Panc1 (cell line): ENCODE measurements around the gene CORO2A. TPM values are rescaled to one million over a fixed set of nuclear protein-coding genes. Genes with fewer than 3 reads are reported as not detected.

Experiments
- ATAC-seq: fragments of 200-7000 bp; cut with Tn5 transposase; 2 replicates; pipeline ENCODE4 v1.9.1; 2020; ENCODE audit warnings: mild to moderate bottlenecking, moderate library complexity
- BruUV-seq: library from RNA; stranded (reverse); fragments of 400-500 nt; replicated peaks from 2 replicates; lab custom pipeline; 2021; lab: Mats Ljungman, UMichigan
- CTCF ChIA-PET: fragments of 300-600 bp; sonication (Branson Sonifier 250); formaldehyde crosslinking; loops from one replicate; lab custom pipeline; 2022; ENCODE audit warnings: antibody characterized with exemption; lab: Charles Lee
- POLR2A ChIA-PET: fragments of 300-600 bp; sonication (Branson Sonifier 250); formaldehyde crosslinking; loops from one replicate; lab custom pipeline; 2022; ENCODE audit warnings: antibody characterized with exemption; lab: Charles Lee
- DNase-seq: peaks from one replicate; pipeline ENCODE4 v3.0.0-alpha.2; 2010; ENCODE audit warnings: low read depth, low spot score
- H3K27ac ChIP-seq: 2 replicates; pipeline ENCODE4 v1.5.1; 2011; ENCODE audit warnings: mild to moderate bottlenecking, low read length, inconsistent platforms
- H3K27me3 ChIP-seq: fragments of 200-500 bp; sonication (Bioruptor generic); 2 replicates; pipeline ENCODE4 v1.6.0; 2014; ENCODE audit warnings: low read length, inconsistent platforms; ENCODE audit not compliant: control insufficient read depth, insufficient read depth
- H3K36me3 ChIP-seq: fragments of 200-500 bp; sonication (Bioruptor generic); 2 replicates; pipeline ENCODE4 v1.5.1; 2014; ENCODE audit warnings: inconsistent platforms, mild to moderate bottlenecking, low read length, moderate library complexity; ENCODE audit not compliant: control insufficient read depth, insufficient read depth
- H3K4me1 ChIP-seq: 2 replicates; pipeline ENCODE4 v1.5.1; 2011; ENCODE audit warnings: inconsistent platforms, mild to moderate bottlenecking, low read length, moderate library complexity; ENCODE audit not compliant: control insufficient read depth, insufficient read depth
- H3K4me3 ChIP-seq, 2 experiments: 2 replicates each; pipeline ENCODE4 v1.5.1; 2011 to 2012; ENCODE audit warnings: low read depth in 2 of 2, low read length in 2 of 2, mild to moderate bottlenecking in 2 of 2, inconsistent platforms in 1 of 2, moderate library complexity in 1 of 2
- H3K9me3 ChIP-seq: fragments of 200-500 bp; sonication (Bioruptor generic); 2 replicates; pipeline ENCODE4 v1.5.1; 2014; ENCODE audit warnings: low read depth, mild to moderate bottlenecking, inconsistent platforms, low read length, moderate library complexity; ENCODE audit not compliant: control insufficient read depth, insufficient read depth
- CTCF ChIP-seq: fragments of 450-650 bp; IDR thresholded peaks from 2 replicates; pipeline ENCODE4 v1.5.1; 2017; ENCODE audit warnings: mild to moderate bottlenecking
- POLR2AphosphoS5 ChIP-seq: IDR thresholded peaks from 2 replicates; pipeline ENCODE4 v1.6.1; 2012; ENCODE audit warnings: mild to moderate bottlenecking, low read depth, low read length, moderate library complexity
- REST ChIP-seq, 2 experiments: IDR thresholded peaks; 2 replicates each; pipeline ENCODE4 v1.6.1; 2011 to 2012; ENCODE audit warnings: low read depth in 2 of 2, control low read depth in 1 of 2, low read length in 1 of 2, mild to moderate bottlenecking in 1 of 2, moderate library complexity in 1 of 2; ENCODE audit not compliant: insufficient read depth in 1 of 2
- SIN3A ChIP-seq: IDR thresholded peaks from 2 replicates; pipeline ENCODE4 v1.6.1; 2012; ENCODE audit warnings: low read depth, mild to moderate bottlenecking, low read length, moderate library complexity, borderline replicate concordance; ENCODE audit not compliant: insufficient read depth
- TCF7L2 ChIP-seq: IDR thresholded peaks from 2 replicates; pipeline ENCODE4 v1.6.1; 2011; ENCODE audit warnings: mild to moderate bottlenecking, low read depth, low read length, inconsistent platforms
- in situ Hi-C: cut with HindIII; loops from 2 replicates; pipeline ENCODE4 v1.10.0; 2016; ENCODE audit warnings: low sequenced_read_pairs, low pct_unique_long_range_greater_than_20kb
- intact Hi-C: fragments of 100-400 bp; cut with micrococcal nuclease; formaldehyde crosslinking; loops from one replicate; pipeline ENCODE4 v1.10.0; 2022; ENCODE audit not compliant: unreplicated experiment
- total RNA-seq: library from RNA; stranded (reverse); gene quantifications from one replicate; pipeline ENCODE4 v1.2.1, GENCODE V29; 2021; ENCODE audit not compliant: unreplicated experiment

CORO2A gene
- total RNA-seq, 1 experiment from 2014 or later: 2.0 TPM

GRCh38 chr9:98199388-98200033, 7.1 kb upstream of the CORO2A start:
- in situ Hi-C loops: no loop called here
- no TSS peak for BruUV-seq
- Histone ChIP-seq H3K9me3 (no peaks in the 10 kb centered on the region), H3K4me1 (no peaks in the 10 kb centered on the region), H3K36me3 (no peaks in the 10 kb centered on the region), H3K4me3 (no peak overlapping the region), H3K27ac (no peak overlapping the region), H3K27me3 (no peaks in the 10 kb centered on the region)
- ChIA-PET CTCF (no interaction called here), POLR2A (no interaction called here)
- ATAC-seq (no peak), DNase-seq (no peak)
- intact Hi-C loops: loop anchor here (10.0 kb wide), 1 partner anchor 85 kb away; the partner anchor contains the start of gene TRIM14
- TF ChIP-seq SIN3A (no peak), POLR2AphosphoS5 (no peak), CTCF (no peak), TCF7L2 (no peak), REST (IDR thresholded peaks at IDR 0.05; ENCODE audit: insufficient read depth in 1 of 2, low read depth in 2 of 2, low read length in 1 of 2) (no peak)

- intact Hi-C loops (loop anchor here (10.0 kb wide), 1 partner anchor 81 kb away; the partner anchor contains the start of gene TRIM14), in situ Hi-C loops (no loop called here)
- Histone ChIP-seq H3K4me3 (no peak overlapping the region), H3K9me3 (no peaks in the 10 kb centered on the region), H3K27me3 (no peaks in the 10 kb centered on the region), H3K27ac (no peak overlapping the region), H3K4me1 (no peaks in the 10 kb centered on the region; the same call in 1 of the 2 replicates), H3K36me3 (no peaks in the 10 kb centered on the region)
- ATAC-seq (no peak), DNase-seq (no peak)
- ChIA-PET CTCF (no interaction called here), POLR2A (no interaction called here)
- TF ChIP-seq REST (IDR thresholded peaks at IDR 0.05; ENCODE audit: insufficient read depth in 1 of 2, low read depth in 2 of 2, low read length in 1 of 2) (no peak), SIN3A (no peak), CTCF (no peak), POLR2AphosphoS5 (no peak), TCF7L2 (no peak)
- BruUV-seq: no TSS peak
Measured at GRCh38 chr9:98195671-98196070, 3.2 kb upstream of the CORO2A start.
